GM12878 (cell line): ENCODE measurements around the gene TWIST1. TPM values are rescaled to one million over a fixed set of nuclear protein-coding genes. Genes with fewer than 3 reads are reported as not detected.

Experiments used
- ATAC-seq: fragments of 200-7000 bp; cut with Tn5 transposase; 3 replicates; pipeline ENCODE4 v1.9.1; 2020; ENCODE audit warnings: mild to moderate bottlenecking, moderate library complexity
- BruUV-seq: library from RNA; stranded (reverse); fragments of 400-500 nt; replicated peaks from 2 replicates; lab custom pipeline; 2021; lab: Mats Ljungman, UMichigan
- CTCF ChIA-PET: fragments of 300-600 bp; sonication (Branson Sonifier 250); formaldehyde crosslinking; extraction: SDS; loops from one replicate; lab custom pipeline; 2021; ENCODE audit warnings: inconsistent platforms; lab: Yijun Ruan, JAX
- POLR2A ChIA-PET: fragments of 350-600 bp; formaldehyde crosslinking; extraction: SDS; loops from one replicate; lab custom pipeline; 2021; ENCODE audit warnings: inconsistent platforms; lab: Charles Lee
- RAD21 ChIA-PET: fragments of 300-600 bp; sonication (Branson Sonifier 250); formaldehyde crosslinking; loops from one replicate; lab custom pipeline; 2023; ENCODE audit warnings: antibody characterized with exemption; ENCODE audit not compliant: unreplicated experiment; lab: Charles Lee
- SMC1A ChIA-PET: fragments of 300-600 bp; sonication (Branson Sonifier 250); formaldehyde crosslinking; loops from one replicate; lab custom pipeline; 2023; ENCODE audit not compliant: unreplicated experiment, uncharacterized antibody; lab: Charles Lee
- DNase-seq: peaks from one replicate; pipeline ENCODE4 v3.0.0-alpha.2; 2011; ENCODE audit warnings: low read depth, low spot score
- FAIRE-seq: peaks from 3 replicates; lab custom pipeline; 2011; peaks lifted over from hg19 to GRCh38; lab: Jason Lieb, UNC
- H2AFZ ChIP-seq: 2 replicates; pipeline ENCODE4 v1.6.0; 2011; ENCODE audit warnings: low read depth, low read length, control low read depth; ENCODE audit not compliant: control insufficient read depth
- H3K27ac ChIP-seq: 2 replicates; pipeline ENCODE4 v1.5.1; 2011; ENCODE audit warnings: control low read depth; ENCODE audit not compliant: control insufficient read depth, insufficient read depth
- H3K27me3 ChIP-seq, 2 experiments: replicated peaks in 1 of 2; 2 replicates each; pipeline versions ENCODE4 v1.6.0 to v1.6.1; 2011; ENCODE audit warnings: low read length in 1 of 2; ENCODE audit not compliant: control insufficient read depth in 2 of 2, insufficient read depth in 2 of 2
- H3K36me3 ChIP-seq, 2 experiments: 2 replicates each; pipeline ENCODE4 v1.5.1; 2011; ENCODE audit warnings: low read length in 1 of 2; ENCODE audit not compliant: control insufficient read depth in 2 of 2, insufficient read depth in 2 of 2
- H3K4me1 ChIP-seq: 2 replicates; pipeline ENCODE4 v1.6.1; 2011; ENCODE audit warnings: mild to moderate bottlenecking, low read length, moderate library complexity, mixed read lengths; ENCODE audit not compliant: control insufficient read depth, insufficient read depth
- H3K4me2 ChIP-seq: 2 replicates; pipeline ENCODE4 v1.6.0; 2011; ENCODE audit warnings: control low read depth; ENCODE audit not compliant: control insufficient read depth, insufficient read depth
- H3K4me3 ChIP-seq: fragments of 200-600 bp; sonication (generic); 2 replicates; pipeline ENCODE4 v1.5.1; 2016
- H3K79me2 ChIP-seq: 2 replicates; pipeline ENCODE4 v1.6.0; 2011; ENCODE audit warnings: low read length; ENCODE audit not compliant: control insufficient read depth, insufficient read depth
- H3K9ac ChIP-seq: 2 replicates; pipeline ENCODE4 v1.8.0; 2011; ENCODE audit warnings: low read length, control low read depth, mixed read lengths; ENCODE audit not compliant: control insufficient read depth, insufficient read depth
- H3K9me3 ChIP-seq: replicated peaks from 3 replicates; pipeline ENCODE4 v1.5.1; 2011; ENCODE audit warnings: mild to moderate bottlenecking, low read length; ENCODE audit not compliant: control insufficient read depth, insufficient read depth
- H4K20me1 ChIP-seq: 2 replicates; pipeline ENCODE4 v1.6.0; 2011; ENCODE audit not compliant: control insufficient read depth, insufficient read depth
- CREB1 ChIP-seq: IDR thresholded peaks from 2 replicates; pipeline ENCODE4 v1.6.1; 2012; ENCODE audit warnings: low read depth, mild to moderate bottlenecking, inconsistent platforms
- GATAD2B ChIP-seq: fragments of 450-650 bp; conservative IDR thresholded peaks from 2 replicates; pipeline ENCODE4 v1.6.1; 2017; ENCODE audit warnings: low read depth, mild to moderate bottlenecking, moderate library complexity
- IRF3 ChIP-seq: fragments of 450-650 bp; IDR thresholded peaks from 2 replicates; pipeline ENCODE4 v1.6.1; 2014; ENCODE audit warnings: mild to moderate bottlenecking
- MTA3 ChIP-seq: IDR thresholded peaks from 2 replicates; pipeline ENCODE4 v1.6.1; 2012; ENCODE audit warnings: low read length, inconsistent platforms, borderline replicate concordance
- PML ChIP-seq: IDR thresholded peaks from 2 replicates; pipeline ENCODE4 v1.6.1; 2012; ENCODE audit warnings: low read length, inconsistent platforms
- POLR2AphosphoS2 ChIP-seq: IDR thresholded peaks from 2 replicates; pipeline ENCODE4 v1.6.1; 2011; ENCODE audit warnings: low read depth, mild to moderate bottlenecking, low read length, improper control_type of control experiment, moderate library complexity
- SMC3 ChIP-seq: IDR thresholded peaks from 2 replicates; pipeline ENCODE4 v1.6.1; 2011; ENCODE audit warnings: low read length, improper control_type of control experiment, borderline replicate concordance
- TCF12 ChIP-seq: IDR thresholded peaks from 2 replicates; pipeline ENCODE4 v1.6.1; 2011; ENCODE audit warnings: low read depth, mild to moderate bottlenecking, low read length
- YY1 ChIP-seq: IDR thresholded peaks from 2 replicates; pipeline ENCODE4 v1.6.1; 2011; ENCODE audit warnings: low read depth, mild to moderate bottlenecking, low read length
- WGBS: methylation state at CpG from one replicate; pipeline ENCODE4 v1.1.6; 2016; ENCODE audit warnings: low lambda C conversion rate; ENCODE audit not compliant: insufficient replicate concordance, insufficient coverage; ENCODE audit errors: missing lambda C conversion rate; 5-methylcytosine and 5-hydroxymethylcytosine counted together
- in situ Hi-C: fragments of 300-500 bp; cut with MboI; formaldehyde crosslinking; loops from 9 replicates; pipeline ENCODE4 v1.14.3; 2018; ENCODE audit warnings: mixed read lengths
- intact Hi-C: fragments of 100-400 bp; cut with micrococcal nuclease; formaldehyde crosslinking; loops from one replicate; pipeline ENCODE4 v1.14.2; 2022; ENCODE audit not compliant: unreplicated experiment
- polyA plus RNA-seq, 11 experiments: library from polyadenylated mRNA; depleted of rRNA in 4 of 11; unstranded in 6 of 11; stranded (reverse) in 5 of 11; fragments of >200 nt; fragmentation: Nextera tagmentation in 4 of 11; fragmentation: Illumina TruSeq in 1 of 11; extraction: Ambion mirVana in 4 of 11; extraction: Trizol in 1 of 11; gene quantifications; 1 replicate in 1 of 11; 2 replicates in 10 of 11; pipeline versions ENCODE4 v1.2.1 to v1.2.3, GENCODE V29; 2011 to 2016; ENCODE audit warnings: inconsistent platforms in 2 of 11, missing spikeins in 2 of 11, low read depth in 1 of 11
- total RNA-seq, 4 experiments: library from RNA; depleted of rRNA in 3 of 4; stranded (reverse); fragments of >200 nt in 3 of 4; fragmentation: Illumina TruSeq in 1 of 4; extraction: Trizol in 1 of 4; gene quantifications; 2 replicates each; pipeline versions ENCODE4 v1.2.1 to v1.2.3, GENCODE V29; 2013 to 2021

Gene TWIST1
- total and polyA plus RNA-seq, 10 of the 15 experiments (the other 5 are each of a cell fraction or from before 2014, with no cell fraction given) = not detected

GRCh38 chr7:19079066-19079465 is 38.4 kb downstream of the TWIST1 start:
- in situ Hi-C loops = no loop called here
- intact Hi-C loops = no loop called here
- WGBS = 0% methylated on average over 4 of the region's 4 CpGs
- Histone ChIP-seq H3K4me3 (no peak overlapping the region), H3K9ac (no peak overlapping the region), H3K79me2 (no peaks in the 10 kb centered on the region), H4K20me1 (no peaks in the 10 kb centered on the region), H3K9me3 (no peaks in the 10 kb centered on the region), H3K4me2 (no peak overlapping the region), H3K36me3 (no peaks in the 10 kb centered on the region), H3K27me3 (no peaks in the 10 kb centered on the region), H2AFZ (no peak overlapping the region), H3K27ac (no peak overlapping the region), H3K4me1 (no peaks in the 10 kb centered on the region)
- RAD21 ChIA-PET = no interaction called here
- no peak for DNase-seq
- SMC1A ChIA-PET = interaction anchor here (1.0 kb wide), 1 partner anchor 9 kb away, joined by 3 read pairs; no protein-coding TSS in a partner anchor
- CTCF ChIA-PET = interaction anchor here (1.0 kb wide), 1 partner anchor 9 kb away, joined by 4 read pairs; no protein-coding TSS in a partner anchor
- no peak for TF ChIP-seq YY1
- no peak for TF ChIP-seq SMC3
- TF ChIP-seq IRF3 = no peak
- TF ChIP-seq MTA3 = no peak
- no peak for TF ChIP-seq POLR2AphosphoS2
- no peak for TF ChIP-seq TCF12
- no peak for TF ChIP-seq PML
- no peak for TF ChIP-seq CREB1
- no peak for TF ChIP-seq GATAD2B
- no peak for ATAC-seq
- no peak for FAIRE-seq
- BruUV-seq = no TSS peak
- POLR2A ChIA-PET = interaction anchor here (0.6 kb wide), 1 partner anchor 759 kb away, joined by 3 read pairs; no protein-coding TSS in a partner anchor
